SK-MEL-5 (cell line): Measurements from ENCODE around the gene AK3. TPM values are rescaled to one million over a fixed set of nuclear protein-coding genes. Genes with fewer than 3 reads are reported as not detected.

Source experiments
- DNase-seq: peaks from one replicate; pipeline ENCODE4 v3.0.0-alpha.2; 2016; ENCODE audit warnings: low read depth, low spot score
- in situ Hi-C: cut with HindIII; loops from 2 replicates; pipeline ENCODE4 v1.10.0; 2016; ENCODE audit warnings: low sequenced_read_pairs, high pct_unique_total_duplicates, low pct_unique_long_range_greater_than_20kb
- total RNA-seq: library from RNA; depleted of rRNA; stranded (reverse); fragments of >200 nt; shearing (Covaris generic); gene quantifications from 2 replicates; pipeline ENCODE4 v1.2.3, GENCODE V29; 2014

The AK3 gene
- total RNA-seq, 1 experiment from 2014 or later: 42.5 TPM

GRCh38 chr9:4718911-4719310 is 22.1 kb downstream of the AK3 start:
- no peak for DNase-seq
- in situ Hi-C loops: no loop called here

GRCh38 chr9:4717815-4718214 is 23.2 kb downstream of the AK3 start:
- in situ Hi-C loops: no loop called here
- no peak for DNase-seq

- DNase-seq: no peak
- in situ Hi-C loops: no loop called here
These were observed 24.8 kb downstream of the AK3 start for GRCh38 chr9:4716163-4716562.

- in situ Hi-C loops: no loop called here
- no peak for DNase-seq
These were observed 26.6 kb downstream of the AK3 start for GRCh38 chr9:4714266-4715016.

- in situ Hi-C loops: no loop called here
These were observed 27.2 kb downstream of the AK3 start for GRCh38 chr9:4713849-4714248.

GRCh38 chr9:4709380-4709779 is 31.6 kb downstream of the AK3 start:
- DNase-seq: no peak
- in situ Hi-C loops: no loop called here

More at GRCh38 chr9:4713849-4714248, 27.2 kb downstream of the AK3 start:
- no peak for DNase-seq

GRCh38 chr9:4706971-4707622 is 33.9 kb downstream of the AK3 start:
- in situ Hi-C loops: no loop called here
- no peak for DNase-seq

GRCh38 chr9:4706021-4706420 is 35.0 kb downstream of the AK3 start:
- in situ Hi-C loops: no loop called here
- no peak for DNase-seq

GRCh38 chr9:4704129-4704528 is 36.9 kb downstream of the AK3 start:
- in situ Hi-C loops: no loop called here
- no peak for DNase-seq

GRCh38 chr9:4701526-4701925 is 39.5 kb downstream of the AK3 start:
- in situ Hi-C loops: no loop called here
- no peak for DNase-seq

GRCh38 chr9:4700932-4701331 is 40.1 kb downstream of the AK3 start:
- DNase-seq: no peak
- in situ Hi-C loops: no loop called here

GRCh38 chr9:4700091-4700490 is 40.9 kb downstream of the AK3 start:
- DNase-seq: no peak
- in situ Hi-C loops: no loop called here

GRCh38 chr9:4691795-4692194 is 49.2 kb downstream of the AK3 start:
- DNase-seq: no peak
- in situ Hi-C loops: no loop called here

- in situ Hi-C loops: no loop called here
- DNase-seq: no peak
These were observed 50.9 kb downstream of the AK3 start for GRCh38 chr9:4690144-4690543.

GRCh38 chr9:4689687-4690104 is 51.3 kb downstream of the AK3 start:
- no peak for DNase-seq
- in situ Hi-C loops: no loop called here

GRCh38 chr9:4689021-4689420 is 52.0 kb downstream of the AK3 start:
- in situ Hi-C loops: no loop called here

GRCh38 chr9:4686584-4686983 is 54.4 kb downstream of the AK3 start:
- DNase-seq: no peak
- in situ Hi-C loops: no loop called here

More at GRCh38 chr9:4689021-4689420, 52.0 kb downstream of the AK3 start:
- DNase-seq: no peak

GRCh38 chr9:4686112-4686511 is 54.9 kb downstream of the AK3 start:
- in situ Hi-C loops: no loop called here
- no peak for DNase-seq

- in situ Hi-C loops: no loop called here
- DNase-seq: no peak
These were observed 56.2 kb downstream of the AK3 start for GRCh38 chr9:4684820-4685219.
